Measurements from ENCODE around the gene RAP2A.

The RAP2A gene

DNA sequence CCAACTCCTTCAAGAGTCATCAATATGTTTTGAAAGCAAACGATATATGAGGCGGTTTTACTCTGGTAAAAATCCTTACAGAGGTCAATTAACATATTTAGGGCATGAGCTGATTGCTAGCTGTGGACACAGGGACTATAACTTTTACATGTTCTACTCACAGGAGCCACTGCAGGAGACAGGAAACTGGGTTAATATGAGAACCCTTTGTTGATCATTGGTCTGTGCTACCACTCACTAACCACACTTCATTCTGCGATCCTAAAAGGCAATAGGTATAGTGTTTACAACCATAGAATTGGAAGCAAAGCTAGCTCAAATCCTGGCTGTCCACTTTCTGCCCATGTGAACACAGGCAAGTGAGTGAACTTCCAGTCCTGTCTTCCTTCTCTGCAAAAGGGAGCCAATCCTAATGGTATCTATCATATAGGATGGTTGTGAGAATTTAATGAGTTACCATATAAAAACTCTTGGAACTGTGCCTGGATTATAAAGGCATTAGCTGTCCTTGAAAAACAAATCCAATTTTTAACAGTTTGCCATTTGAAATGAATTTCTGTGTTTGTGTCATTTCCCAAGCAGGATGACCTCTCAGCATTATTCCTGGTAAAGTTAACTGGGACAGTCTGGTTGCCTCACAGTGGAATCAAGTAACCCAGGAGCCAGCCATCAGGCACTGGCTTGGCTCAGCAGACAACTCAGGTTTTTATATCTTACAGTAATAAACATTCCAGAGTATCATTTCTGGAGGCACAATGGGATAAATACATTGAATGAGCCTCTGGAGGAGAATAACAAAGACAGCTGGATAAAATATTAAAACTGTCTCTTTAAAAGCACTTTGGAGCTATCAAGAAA lies 29.8 kb upstream of the RAP2A start:
- TF ChIP-seq, protein P1, sequence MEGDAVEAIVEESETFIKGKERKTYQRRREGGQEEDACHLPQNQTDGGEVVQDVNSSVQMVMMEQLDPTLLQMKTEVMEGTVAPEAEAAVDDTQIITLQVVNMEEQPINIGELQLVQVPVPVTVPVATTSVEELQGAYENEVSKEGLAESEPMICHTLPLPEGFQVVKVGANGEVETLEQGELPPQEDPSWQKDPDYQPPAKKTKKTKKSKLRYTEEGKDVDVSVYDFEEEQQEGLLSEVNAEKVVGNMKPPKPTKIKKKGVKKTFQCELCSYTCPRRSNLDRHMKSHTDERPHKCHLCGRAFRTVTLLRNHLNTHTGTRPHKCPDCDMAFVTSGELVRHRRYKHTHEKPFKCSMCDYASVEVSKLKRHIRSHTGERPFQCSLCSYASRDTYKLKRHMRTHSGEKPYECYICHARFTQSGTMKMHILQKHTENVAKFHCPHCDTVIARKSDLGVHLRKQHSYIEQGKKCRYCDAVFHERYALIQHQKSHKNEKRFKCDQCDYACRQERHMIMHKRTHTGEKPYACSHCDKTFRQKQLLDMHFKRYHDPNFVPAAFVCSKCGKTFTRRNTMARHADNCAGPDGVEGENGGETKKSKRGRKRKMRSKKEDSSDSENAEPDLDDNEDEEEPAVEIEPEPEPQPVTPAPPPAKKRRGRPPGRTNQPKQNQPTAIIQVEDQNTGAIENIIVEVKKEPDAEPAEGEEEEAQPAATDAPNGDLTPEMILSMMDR (IDR thresholded peaks at IDR 0.05), result no peak

- TF ChIP-seq, protein P1 (IDR thresholded peaks at IDR 0.05), result no peak
These were observed 26.4 kb upstream of the RAP2A start for GRCh38 chr13:97407540-97407939.

DNA sequence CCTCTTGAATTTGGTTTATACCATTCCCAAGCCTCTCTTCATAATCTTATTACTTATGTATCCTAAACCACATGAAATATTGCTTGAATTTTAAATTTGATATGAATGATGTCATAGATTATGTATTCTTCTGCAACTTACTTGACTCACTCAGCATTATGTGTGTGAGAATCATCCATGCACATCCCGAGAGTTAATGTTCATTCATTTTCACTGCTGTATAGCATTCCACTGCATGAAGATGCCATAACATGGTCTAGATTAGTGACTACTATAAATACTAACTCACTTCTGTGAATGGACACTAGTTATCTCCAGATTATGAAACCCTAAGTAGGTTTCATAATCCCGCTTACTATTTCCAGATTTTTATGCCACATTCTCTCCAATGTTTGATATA lies 25.0 kb upstream of the RAP2A start:
- TF ChIP-seq, protein P1 (IDR thresholded peaks at IDR 0.05), result no peak

- TF ChIP-seq, protein P1 (IDR thresholded peaks at IDR 0.05), result no peak
These were observed 22.0 kb upstream of the RAP2A start for GRCh38 chr13:97411984-97412383.

DNA sequence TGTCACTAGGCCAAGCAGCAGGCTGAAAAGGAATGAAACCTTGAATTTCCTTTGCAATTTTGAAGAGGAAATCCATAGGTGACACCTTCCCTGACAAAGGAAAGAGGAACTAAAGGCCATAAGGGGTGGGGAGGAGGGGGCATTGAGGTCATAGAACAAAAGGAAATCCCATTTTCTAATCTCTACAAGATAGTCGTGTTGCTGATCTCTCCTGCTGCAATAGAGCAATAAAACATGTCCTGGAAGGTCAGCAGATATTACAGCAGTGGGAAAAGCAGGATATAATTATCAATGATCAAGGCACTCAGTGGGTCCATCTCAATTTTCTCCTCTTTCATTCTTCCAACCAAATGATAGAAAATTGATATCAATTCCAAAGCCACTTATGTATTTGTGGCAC lies 20.3 kb upstream of the RAP2A start:
- TF ChIP-seq, protein P1 (IDR thresholded peaks at IDR 0.05), result no peak

DNA sequence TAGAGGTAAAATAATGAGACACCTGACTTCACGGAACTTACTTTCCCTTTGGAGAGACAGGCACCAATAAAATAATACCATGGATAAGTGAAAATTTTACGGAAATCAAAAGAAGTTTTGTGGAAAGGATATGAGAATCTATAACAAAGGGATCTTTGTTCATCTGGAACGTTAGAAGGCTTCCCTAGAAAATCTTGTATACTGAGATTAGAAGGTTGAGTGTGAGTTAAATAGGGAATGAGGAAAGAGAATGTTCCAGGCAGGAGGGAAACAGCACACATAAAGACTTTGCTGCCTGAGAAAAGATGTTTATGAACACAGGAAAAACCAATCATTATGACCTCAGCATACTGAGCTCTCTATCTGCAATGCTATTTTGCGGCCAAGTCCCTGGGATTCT lies 19.6 kb upstream of the RAP2A start:
- TF ChIP-seq, protein P1 (IDR thresholded peaks at IDR 0.05), result no peak

- TF ChIP-seq, protein P1 (IDR thresholded peaks at IDR 0.05), result no peak
These were observed 16.3 kb upstream of the RAP2A start for GRCh38 chr13:97417698-97418097.
